ENCODE measurements around the gene HACD4.

HACD4 gene, protein sequence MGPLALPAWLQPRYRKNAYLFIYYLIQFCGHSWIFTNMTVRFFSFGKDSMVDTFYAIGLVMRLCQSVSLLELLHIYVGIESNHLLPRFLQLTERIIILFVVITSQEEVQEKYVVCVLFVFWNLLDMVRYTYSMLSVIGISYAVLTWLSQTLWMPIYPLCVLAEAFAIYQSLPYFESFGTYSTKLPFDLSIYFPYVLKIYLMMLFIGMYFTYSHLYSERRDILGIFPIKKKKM

DNA sequence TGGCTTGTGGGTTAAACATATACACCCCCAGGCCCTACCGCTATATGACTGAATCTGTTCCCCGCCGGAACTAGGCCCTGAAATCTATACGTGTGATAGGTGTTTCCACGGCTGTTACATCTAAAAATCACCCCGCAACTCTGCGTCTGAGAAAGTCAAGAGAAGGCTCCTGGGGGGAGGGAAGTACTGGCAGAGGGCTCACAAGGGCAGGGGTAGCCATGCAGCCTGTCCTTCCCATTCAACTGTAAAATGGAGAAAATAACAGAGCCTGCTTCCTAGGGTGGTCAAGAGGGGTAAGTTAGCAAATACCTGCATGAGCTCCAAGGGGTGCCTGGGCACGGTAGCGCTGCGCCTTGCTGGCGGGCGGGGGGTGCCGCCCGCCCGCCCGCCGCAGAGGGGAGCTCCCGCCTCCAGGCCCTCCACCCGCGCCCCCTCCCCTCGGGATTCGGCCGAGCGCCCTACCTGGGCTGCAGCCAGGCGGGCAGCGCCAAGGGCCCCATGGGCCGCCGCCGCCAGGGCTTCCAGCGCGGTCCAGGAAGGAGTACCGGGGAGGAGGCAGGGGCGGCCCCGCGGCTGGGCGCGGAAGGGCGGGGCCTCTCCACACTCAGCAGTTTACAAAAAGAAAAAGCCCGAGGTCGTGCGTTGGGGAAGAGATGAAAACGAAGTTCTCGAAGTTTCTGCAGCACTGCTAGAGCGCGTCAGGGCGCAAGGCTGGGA, at the start of gene HACD4:
Gene HACD4 (minus strand): TSS at position 550 of the 717 bp plus-strand sequence. CDS start 50 bp downstream, at position 500.
- peak; percentile 88 for DNase-seq

DNA sequence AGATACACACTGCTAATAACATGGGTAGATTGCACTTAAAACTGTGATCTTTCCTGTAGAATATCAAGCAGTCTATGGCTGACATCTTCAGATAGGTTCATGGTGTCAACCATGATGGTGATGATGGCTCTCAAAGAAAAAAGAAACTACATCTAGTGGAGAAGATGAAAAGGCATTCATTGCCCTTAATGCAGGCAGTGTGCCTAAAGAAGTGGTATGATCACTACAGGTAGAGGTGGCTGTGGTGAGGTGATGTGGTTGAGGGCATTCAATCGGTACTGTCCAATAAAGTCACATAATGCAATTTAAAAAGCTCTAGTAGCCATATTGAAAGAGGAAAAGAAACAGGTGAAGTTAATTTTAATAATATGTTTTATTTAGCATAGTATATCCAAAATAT, 49.4 kb upstream of the HACD4 start:
- DNase-seq: no peak

DNA sequence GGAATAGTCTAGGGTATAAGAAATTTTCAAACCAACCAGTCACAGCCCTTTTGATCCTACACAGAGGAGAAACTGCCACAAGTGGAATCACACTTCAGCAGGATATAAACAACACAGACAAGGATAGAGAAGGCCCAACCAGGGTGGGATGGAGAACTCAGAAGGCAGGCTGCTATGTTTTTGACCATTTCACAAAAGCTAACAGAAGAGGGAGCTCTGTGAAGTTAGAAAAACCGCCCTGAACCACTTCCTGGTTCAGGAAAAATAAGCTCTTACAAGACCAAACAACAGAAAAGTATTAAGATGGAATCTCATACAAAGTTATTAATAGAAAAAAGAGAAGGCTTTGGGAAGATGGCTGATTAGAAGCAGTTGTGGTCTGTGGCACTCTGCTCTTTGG, 47.3 kb upstream of the HACD4 start:
- peak; percentile 64 for DNase-seq

DNA sequence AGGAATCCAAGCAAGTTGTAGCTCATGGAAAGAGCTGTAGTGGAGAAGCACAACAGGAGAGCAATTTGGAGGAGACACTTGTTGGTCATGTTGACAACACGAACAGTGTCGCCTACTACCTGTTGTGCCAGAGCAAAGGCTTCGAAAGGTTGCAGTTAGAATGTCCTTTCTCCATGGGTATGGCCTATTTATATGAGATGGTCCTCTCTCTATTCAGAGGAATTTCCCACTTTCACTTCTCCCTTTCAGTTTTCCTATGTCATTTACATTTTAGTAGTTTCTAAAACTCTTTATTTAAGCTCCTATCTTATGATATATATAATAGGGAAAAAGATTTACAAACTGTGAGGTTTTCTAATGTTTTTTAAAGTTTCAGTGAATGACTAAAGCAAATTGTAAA, 46.3 kb upstream of the HACD4 start, which contains the start of gene IFNB1:
Gene IFNB1 (minus strand): TSS at position 162 of the 400 bp plus-strand sequence. CDS start 73 bp downstream, at position 89.
- no peak for DNase-seq

DNA sequence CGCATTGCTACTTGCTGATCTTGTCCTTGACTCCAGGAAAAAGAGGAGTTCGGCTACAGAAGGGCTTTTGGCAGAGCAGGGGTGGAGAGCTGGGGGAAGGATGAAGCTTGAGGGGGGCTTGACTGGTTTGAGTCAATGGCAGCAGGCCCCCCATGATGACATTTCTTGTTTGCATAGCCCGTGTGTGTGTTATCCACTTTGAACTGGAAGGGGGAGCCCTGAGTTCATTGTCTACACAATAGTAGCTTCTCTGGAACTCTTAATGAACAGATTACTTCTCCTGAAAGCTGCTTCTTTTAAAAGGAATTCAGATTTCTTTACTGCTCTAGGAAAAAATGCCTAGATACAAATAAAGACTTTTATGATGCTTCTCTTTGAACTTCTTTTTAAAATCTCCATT, 44.0 kb upstream of the HACD4 start:
- DNase-seq: peak; percentile 36

DNA sequence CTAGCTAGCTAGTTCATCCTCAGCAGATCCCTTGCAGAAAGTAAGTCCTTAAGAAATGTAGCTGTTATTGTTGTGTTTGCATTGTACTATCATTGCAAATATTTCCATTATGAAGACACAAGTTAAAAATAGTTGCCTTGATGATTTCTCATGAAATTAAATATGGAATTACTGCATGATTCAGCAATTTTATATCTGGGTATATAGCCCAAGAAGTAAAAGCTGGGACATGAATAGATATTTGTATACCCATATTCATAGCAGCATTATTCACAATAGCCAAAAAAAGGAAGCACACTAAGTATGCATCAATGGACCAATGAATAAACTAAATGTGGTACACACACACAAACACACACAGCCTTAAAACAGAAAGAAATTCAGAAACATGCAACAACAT, 39.5 kb upstream of the HACD4 start:
- DNase-seq: no peak

DNA sequence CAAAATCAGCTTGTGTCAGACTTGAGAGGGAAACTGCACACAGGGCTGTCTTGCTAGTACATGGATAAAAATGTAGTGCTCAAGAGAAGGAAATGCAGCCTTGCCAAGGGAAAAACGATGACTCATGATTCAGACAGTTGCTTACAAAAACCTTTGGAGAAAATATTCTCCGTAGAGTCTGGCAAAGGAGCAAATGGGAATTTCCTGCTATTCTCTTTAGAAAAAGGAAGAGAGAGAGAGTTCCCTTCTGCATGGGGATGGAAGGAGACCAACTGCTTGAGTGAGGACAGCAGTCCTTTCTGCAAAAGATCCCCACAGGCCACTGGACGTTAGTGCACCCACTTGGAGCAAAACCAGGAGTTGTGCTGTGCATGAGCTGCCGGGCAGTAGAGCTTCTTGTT, 38.7 kb upstream of the HACD4 start:
- peak; percentile 86 for DNase-seq

DNA sequence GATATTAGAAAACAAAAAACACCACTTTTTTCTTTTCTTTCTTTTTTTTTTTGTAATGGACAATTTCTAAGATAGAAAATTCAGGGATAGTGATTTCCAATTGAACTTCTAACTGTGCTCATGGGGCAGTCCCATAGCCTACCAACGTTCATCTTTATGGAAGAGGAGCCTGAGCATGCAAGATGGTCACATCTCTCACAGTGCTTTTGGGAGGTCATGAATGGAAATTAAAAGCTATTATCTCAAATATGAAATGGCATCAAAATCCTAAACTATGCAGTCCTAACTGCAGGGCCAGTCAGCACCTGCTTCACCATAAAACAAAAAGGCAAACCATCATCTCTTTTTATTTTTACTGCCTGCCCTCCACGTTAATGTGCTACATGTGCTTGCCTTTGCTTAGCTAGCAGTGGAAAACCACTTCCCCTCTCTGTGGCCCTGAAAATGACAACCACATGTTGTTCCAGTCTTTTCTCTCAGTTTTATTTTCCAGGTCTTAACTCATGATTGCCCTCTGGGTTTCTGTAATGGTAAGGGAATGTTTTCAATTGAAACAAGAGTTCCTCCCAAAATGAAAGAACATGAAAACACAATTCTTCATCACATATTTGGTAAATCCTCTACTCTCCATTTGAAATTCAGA, 29.6 kb upstream of the HACD4 start:
- DNase-seq: peak; percentile 62

DNA sequence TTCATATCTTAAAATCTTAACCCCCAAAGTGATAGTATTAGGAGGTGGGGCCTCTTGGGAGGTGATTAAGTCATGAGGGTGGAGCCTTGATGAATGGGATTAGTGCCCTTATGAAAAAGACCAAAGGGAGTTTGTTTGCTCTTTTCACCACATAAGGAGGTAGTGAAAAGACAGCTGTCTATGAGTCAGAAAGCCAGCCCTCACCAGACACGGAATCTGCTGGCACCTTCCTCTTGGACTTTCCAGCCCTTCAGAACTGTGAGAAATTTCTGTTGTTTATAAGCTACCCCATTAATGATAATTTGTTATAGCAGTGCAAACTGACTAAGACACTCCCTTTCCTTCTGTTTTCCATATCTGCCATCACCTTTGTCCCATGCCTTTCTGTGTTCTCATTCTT, 25.5 kb upstream of the HACD4 start:
- no peak for DNase-seq

DNA sequence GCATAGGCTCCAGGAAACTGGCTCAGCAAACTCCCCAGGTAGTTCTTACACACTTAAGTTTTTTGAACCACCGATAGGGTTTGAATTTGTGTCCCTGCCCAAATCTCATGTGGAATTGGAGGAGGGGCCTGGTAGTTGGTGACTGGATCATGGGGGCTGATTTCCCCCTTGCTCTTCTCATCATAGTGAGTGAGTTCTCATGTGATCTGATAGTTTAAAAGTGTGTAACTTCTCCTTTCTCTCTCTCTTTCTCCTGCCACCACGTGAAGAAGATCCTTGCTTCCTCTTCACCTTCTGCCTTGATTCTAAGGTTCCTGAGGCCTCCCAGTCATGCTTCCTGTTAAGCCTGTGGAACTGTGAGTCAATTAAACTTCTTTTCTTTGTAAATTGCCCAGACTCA, 22.4 kb upstream of the HACD4 start:
- peak; percentile 24 for DNase-seq

DNA sequence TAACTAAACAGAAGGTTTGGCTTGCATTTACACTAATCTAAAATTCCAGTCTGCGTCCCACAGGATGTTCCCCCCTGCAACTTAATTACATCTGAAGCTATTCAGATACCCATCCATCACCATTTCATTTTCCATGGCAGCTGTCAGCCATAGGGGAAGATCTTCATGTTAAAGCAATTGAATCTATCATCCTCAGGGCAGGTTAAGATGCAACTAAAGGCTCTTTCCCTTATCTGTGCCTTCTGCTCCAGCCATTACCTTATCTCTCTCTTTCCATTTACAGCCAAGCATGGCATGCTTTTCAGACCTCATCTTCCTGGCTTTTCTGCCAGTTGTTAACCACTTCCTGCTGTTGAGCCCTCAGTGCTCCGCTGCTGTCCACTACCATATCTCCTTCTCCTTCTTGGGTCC, 15.8 kb upstream of the HACD4 start:
- DNase-seq: peak; percentile 96

DNA sequence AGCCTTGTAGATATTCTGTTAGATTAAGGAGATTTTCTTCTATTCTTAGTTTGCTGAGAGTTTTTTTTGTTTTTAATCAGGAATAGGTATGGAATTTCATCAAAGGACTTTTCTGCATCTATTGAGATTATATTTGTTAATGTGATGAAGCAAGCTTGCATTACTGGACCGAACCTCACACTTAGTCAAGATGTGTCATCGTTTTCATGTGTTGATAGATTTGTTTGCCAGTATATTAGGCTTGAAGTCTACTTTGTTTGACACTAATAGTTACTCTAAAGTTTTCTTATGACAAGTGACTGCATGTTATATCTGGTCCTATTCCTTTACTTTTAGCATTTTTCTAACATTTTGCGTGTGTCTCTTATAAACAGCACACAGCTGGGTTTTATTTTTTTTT, 12.4 kb upstream of the HACD4 start:
- DNase-seq: no peak

DNA sequence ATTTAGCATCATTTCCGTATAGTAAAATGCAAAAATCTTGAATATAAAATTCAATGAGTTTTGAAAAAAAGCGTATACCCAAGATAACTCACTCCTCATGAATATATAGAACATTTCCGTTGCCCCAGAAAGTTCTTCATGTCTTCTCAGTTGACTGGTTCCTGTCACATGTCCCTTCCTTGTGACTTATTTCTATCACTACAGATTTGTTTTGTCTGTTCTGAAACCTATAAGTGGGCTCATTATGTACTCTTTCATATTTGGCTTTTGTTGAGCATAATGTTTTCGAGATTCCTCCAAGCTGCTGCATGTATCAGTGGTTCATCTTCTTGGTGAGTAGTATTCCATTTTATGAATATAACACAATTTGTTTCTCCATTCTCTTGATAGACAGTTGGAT, 11.0 kb upstream of the HACD4 start:
- no peak for DNase-seq

DNA sequence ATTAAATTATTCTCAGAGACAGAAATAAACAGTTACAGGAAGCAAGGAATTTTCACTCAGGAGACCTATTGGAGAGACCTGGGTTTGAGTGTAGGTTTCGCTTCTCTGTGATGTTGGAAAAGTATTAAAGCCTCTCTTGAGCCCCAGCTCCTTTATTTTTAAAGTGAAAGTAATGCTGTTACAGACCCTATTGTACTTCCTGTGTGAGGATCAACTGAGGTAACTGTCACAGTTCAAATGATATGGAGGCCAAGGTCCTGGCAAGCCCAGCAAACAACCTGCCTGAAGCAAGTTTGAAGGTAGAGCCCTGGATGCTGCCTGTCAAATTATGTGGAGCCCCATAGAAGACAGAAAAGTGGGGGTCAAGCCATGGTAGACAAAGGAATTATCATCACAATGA, 7.9 kb upstream of the HACD4 start:
- DNase-seq: no peak

DNA sequence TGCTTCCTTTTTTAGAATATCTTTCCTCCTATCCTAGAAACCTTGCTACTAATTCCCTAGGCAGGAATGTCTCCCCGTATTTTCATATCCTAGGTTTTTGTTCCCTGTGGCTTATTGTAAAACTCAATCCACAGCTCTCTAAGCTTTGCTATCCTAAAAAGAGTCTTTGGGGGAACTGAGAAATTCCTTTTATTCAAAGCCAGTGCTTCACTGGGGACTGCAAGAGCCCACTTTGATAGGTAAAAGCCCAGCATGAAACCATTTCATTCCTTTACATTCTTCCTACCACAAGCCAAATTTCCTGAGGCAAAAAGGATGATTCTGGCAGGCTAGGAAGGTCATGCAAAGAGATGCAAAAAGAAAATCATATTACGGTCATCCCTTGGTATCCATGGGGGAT, 5.8 kb upstream of the HACD4 start:
- DNase-seq: no peak

DNA sequence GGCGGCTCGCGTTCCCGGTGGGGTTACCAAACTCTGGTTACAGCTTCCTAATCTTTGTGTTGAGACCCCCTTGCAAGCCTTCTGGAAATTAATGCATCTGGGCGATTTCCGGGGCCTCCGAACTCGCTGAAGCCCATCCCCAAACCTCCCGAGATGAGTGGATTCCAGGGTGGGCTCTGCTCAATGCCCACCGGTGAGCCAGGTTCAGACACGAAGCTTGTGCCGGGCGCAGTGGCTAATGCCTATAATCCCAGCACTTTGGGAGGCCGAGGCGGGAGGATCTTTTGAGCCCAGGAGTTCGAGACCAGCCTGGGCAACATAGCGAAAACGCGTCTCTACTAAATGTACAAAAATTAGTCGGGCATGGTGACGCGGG, 356 bp upstream of the HACD4 start:
- DNase-seq: no peak

DNA sequence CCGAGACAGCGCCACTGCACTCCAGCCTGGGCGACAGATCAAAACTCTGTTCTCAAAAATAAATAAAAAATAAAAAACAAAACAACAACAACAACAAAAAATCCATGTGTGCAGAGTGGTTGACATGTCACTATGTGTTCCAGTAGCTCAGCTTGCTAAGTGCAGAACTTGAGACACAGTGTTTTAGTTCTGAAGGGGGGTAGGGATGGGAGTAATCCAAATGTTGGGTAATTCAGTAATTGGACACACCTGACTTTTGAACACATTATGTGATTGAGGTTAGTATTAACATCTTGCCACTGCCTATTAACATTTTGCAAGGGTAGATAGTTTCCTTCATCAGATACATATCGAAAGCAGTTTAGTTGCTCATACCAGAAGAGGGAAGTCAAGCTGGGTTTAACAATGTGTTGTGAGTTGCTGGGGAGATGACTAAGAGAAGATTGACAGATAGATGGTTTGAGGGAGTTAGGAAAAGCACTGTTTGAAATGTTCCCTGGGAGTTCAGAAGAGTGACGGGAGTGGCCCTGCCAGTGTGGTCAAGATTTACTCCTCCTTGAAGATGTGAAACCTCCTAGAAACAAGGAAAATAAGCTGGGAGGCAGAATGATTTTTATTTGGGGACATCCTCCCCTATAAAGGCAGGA, 928 bp downstream of the HACD4 start:
- DNase-seq: peak; percentile 83

DNA sequence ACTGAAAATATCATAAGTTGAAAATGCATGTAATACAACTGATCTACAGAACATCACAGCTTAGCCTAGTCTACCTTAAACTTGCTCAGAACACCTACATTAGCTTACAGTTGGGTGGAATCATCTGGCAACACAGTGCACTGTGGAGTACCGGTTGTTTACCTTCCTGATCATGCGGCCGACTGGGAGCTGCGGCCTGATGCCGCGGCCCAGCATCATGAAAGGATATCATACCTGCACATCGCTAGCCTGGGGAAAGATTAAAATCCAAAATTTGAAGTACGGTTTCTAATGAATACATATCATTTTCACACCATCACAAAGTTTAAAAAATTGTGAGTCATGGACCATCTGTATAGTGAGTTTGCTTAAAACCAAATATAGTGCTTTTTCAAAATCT, 1.8 kb downstream of the HACD4 start:
- DNase-seq: no peak

DNA sequence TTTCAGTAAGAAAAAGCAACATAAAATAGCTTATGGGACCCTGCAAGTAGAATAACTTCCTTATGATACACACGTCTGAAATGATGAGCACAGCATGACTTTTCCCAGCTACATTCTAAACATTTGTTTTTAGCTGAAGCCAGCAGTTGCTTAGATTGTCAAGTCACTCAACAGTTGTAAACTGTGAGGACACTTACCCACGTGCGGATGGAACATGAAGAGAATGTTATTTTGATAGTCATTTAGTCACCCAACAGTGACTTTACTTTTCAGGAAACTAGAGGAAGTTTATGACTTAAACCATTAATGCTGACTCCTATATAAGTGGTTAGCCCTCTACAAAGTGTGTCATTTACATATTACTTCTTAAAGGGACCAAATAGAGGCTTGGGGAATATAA, 3.0 kb downstream of the HACD4 start:
- no peak for DNase-seq

DNA sequence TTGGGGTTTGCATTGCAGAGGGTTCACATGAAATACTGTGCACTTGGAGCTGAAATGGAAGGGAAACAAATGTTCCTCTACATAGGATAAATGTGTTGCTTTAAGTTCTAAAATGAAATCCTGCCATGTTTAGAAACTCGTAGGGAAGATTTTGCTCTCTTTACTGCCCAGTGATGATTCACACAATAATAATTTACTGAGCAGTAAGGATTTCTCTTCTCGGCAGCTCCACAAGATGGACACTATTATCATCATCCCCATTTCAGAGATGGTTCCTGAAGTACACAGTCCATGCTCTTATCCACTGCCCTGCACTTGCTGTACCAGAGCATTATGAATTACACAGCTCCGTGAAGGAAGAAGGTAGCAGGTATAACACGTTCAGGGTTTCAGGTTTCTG, 4.1 kb downstream of the HACD4 start:
- no peak for DNase-seq

DNA sequence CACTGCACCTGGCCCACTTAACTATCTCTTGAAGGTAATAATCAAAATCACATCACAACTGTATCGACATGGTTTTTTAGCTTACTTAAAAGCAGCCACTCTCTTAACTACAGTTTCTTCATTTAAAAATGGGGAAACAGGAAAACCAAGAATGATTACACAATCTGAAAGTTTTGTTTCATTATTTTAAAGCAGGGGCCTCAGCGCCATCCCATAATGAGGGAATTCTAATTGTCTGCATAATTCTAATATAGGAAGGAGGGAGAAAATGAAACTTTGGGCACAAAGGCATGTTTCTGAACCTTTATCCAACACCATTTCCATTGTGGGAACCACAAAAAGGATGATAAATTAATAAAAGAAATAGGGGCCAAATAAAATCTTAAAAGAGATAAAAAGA, 7.6 kb downstream of the HACD4 start:
- peak; percentile 54 for DNase-seq

DNA sequence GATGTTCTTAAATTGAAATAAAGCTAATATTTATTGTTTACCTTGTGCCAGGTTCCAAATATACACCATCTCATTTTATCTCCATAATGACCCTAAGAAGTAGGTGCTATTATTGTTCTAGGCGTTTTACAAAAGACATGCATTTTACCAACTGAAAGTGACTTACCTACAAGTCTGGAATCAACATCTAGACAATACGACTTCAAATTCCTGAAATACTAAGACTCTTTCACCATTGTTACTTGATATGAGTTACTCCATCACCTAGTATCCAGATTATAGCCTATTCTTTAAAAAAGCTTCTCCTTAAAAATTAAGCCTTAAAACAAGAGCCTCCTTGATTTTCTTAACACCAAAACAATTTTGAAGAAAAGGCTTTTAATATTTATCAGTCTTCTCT, 13.3 kb downstream of the HACD4 start:
- DNase-seq: no peak

DNA sequence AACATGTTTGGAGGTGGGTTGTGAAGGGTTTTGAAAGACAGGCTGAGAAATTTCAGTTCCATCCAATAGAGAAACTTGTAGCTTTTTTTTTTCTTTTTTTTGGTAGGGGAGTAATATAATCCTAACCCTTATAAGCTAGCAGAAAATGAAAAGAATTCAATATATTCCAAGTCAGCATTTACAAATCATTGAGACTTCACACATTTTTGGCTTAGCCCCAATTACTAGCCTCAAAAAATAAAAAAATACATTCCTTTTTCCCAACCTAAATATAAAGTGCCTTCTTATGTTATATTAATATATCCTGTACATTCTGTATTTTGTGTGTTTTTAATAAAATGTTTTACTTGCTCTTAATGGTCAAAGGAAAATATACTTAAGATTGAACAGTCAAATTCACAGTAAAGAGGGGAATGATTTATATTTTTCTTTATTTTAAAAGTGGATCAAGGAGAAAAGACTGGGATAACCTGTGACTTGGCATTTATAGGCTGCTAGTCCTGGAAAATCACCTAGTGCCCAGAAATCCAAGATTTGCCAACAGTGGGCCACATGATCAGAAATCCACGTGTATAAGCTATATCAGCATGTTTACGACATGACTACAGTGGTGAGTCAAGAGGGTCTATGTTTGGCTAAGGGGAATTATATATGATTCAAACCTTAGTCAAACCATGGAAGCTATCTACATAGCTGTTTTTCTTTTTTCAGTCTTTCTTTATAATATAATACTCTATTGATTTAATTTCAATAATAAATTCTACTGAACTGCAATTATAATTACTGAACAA, 14.5 kb downstream of the HACD4 start:
- no peak for DNase-seq
